H54 (cell line): Measurements from ENCODE around the gene CYP3A5.
"Not testable (repeated sequence)": the region's sequence is repeated elsewhere in the genome, so short reads cannot be mapped to it uniquely, and the experiment has no call there.

ENCODE experiments used
- DNase-seq: peaks from one replicate; pipeline ENCODE4 v3.0.0; 2011; ENCODE audit warnings: low spot score, mixed read lengths; ENCODE audit not compliant: insufficient read length
- FAIRE-seq: peaks from 3 replicates; lab custom pipeline; 2011; peaks lifted over from hg19 to GRCh38; lab: Jason Lieb, UNC
- POLR2A ChIP-seq: IDR thresholded peaks from 2 replicates; pipeline ENCODE4 v1.6.1; 2011; ENCODE audit warnings: low read depth, mild to moderate bottlenecking, low read length

The CYP3A5 gene

DNA sequence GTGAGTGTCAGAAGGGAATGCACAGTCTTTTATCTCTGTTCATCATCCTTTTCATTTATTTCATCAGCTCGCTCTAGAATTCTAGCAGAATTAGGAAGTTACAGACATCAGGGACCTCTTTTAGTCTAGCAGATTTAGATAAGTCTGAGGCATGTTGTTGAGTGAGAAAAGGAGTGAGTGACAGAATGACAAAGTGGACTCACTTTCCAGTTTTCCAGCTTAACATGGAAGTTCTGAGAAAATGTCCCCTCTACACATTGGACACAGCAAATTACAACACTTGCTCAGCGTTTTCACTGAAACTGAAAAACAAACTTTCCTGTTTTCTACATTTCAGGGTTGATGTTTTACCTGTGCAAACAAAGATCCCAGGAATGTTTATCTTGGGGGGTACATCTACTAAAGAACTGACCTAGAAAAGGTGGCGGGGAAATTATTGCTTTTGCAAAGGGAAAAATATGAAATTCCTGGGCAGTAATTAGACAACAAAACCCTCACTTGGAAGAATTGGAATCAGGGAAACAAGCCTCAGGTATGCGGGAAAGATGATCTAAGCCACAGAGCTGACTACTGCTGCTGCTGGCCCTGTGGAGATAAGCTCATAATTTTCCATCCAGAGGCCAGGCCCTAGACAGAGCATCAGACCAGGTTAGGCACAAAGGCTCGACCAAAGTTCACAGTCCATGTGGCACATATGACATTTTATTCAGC is 14.6 kb upstream of the CYP3A5 start:
- FAIRE-seq (no peak), DNase-seq (no peak)
- no peak for TF ChIP-seq POLR2A

DNA sequence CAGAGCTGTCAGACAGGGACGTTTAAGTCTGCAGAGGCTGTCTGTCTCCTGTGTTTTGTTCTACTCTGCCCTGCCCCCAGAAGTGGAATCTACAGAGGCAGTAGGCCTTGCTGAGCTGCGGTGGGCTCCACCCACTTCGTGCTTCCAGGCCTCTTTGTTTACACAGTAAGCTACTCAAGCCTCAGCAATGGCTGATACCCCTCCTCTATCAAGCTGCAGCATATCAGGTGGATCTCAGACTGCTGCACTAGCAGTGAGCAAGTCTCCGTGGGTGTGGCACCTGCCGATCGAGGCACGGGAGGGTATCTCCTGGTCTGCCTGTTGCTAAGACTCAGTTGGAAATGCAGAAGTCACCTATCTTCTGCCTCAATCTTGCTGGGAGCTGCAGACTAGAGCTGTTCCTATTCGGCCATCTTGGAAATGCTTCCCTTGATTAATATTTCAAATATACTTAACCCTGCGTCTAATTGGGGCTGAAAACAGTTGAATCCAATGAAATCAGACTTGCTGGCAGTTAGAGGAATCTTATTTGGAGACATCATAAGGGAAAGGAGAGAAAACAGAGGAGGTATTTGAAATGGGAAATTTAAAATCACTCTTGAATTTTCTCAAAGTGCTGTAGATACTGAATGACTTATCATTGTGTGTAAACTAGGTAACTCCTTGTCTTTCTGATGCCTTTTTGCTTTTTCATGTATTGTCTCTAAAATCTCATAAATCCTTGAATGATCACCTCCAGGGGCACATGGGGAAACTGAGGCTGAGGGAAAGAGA is 13.8 kb upstream of the CYP3A5 start:
- TF ChIP-seq POLR2A, result no peak
- FAIRE-seq (no peak), DNase-seq (no peak)

DNA sequence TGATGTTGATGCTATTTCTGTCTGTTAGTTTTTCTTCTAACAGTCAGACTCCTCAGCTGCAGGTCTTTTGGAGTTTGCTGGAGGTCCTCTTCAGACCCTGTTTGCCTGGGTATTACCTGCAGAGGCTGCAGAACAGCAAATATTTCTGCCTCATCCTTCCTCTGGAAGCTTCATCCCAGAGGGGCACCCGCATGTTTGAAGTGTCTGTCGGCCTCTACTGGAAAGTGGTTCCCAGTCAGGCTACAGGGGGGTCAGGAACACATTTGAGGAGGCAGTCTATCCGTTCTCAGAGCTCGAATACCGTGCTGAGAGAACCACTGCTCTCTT is 13.3 kb upstream of the CYP3A5 start:
- no peak for TF ChIP-seq POLR2A
- no peak for FAIRE-seq
- DNase-seq, result no peak

DNA sequence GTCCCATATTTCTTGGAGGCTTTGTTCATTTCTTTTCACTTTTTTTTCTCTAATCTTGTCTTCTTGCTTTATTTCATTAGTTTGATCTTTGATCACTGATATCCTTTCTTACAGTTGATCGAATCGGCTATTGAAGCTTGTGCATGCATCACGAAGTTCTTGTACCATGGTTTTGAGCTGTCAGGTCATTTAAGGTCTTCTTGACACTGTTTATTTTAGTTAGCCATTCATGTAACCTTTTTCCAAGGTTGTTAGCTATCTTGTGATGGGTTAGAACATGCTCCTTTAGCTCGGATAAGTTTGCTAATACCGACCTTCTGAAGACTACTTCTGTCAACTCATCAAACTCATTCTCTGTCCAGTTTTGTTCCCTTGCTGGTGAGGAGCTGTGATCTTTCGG is 12.8 kb upstream of the CYP3A5 start:
- FAIRE-seq, DNase-seq: not testable (repeated sequence)

DNA sequence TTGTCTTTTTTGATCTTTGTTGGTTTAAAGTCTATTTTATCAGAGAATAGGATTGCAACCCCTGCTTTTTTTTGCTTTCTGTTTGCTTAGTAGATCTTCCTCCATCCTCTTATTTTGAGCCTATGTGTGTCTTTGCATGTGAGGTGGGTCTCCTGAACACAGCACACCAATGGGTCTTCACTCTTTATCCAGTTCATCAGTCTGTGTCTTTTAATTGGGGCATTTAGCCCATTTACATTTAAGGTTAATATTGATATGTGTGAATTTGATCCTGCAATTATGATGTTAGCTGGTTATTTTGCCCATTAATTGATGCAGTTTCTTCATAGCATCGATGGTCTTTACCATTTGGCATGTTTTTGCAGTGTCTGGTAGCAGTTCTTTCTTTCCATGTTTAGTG is 11.9 kb upstream of the CYP3A5 start:
- not testable (repeated sequence) for FAIRE-seq, DNase-seq

DNA sequence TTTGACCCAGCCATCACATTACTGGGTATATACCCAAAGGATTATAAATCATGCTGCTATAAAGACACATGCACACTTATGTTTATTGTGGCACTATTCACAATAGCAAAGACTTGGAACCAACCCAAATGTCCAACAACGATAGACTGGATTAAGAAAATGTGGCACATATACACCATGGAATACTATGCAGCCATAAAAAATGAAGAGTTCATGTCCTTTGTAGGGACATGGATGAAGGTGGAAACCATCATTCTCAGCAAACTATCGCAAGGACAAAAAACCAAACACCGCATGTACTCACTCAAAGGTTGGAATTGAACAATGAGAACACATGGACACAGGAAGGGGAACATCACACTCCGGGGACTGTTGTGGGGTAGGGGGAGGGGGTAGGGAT is 11.1 kb upstream of the CYP3A5 start:
- not testable (repeated sequence) for FAIRE-seq, DNase-seq

DNA sequence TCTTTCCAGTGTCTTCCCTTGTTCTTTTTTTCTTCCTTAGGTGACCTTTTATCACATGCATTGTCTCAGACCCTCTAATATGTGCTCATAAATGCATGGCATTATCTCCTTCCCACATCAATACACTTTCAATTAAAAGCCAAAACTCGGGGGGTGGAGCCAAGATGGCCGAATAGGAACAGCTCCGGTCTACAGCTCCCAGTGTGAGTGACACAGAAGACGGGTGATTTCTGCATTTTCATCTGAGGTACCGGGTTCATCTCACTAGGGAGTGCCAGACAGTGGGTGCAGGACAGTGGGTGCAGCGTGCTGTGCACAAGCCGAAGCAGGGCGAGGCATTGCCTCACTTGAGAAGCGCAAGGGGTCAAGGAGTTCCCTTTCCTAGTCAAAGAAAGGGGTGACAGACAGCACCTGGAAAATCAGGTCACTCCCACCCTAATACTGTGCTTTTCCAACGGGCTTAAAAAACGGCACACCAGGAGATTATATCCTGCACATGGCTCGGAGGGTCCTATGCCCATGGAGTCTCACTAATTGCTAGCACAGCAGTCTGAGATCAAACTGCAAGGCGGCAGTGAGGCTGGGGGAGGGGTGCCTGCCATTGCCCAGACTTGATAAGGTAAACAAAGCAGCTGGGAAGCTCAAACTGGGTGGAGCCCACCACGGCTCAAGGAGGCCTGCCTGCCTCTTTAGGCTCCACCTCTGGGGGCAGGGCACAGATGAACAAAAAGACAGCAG is 6.2 kb upstream of the CYP3A5 start:
- DNase-seq, FAIRE-seq: not testable (repeated sequence)

DNA sequence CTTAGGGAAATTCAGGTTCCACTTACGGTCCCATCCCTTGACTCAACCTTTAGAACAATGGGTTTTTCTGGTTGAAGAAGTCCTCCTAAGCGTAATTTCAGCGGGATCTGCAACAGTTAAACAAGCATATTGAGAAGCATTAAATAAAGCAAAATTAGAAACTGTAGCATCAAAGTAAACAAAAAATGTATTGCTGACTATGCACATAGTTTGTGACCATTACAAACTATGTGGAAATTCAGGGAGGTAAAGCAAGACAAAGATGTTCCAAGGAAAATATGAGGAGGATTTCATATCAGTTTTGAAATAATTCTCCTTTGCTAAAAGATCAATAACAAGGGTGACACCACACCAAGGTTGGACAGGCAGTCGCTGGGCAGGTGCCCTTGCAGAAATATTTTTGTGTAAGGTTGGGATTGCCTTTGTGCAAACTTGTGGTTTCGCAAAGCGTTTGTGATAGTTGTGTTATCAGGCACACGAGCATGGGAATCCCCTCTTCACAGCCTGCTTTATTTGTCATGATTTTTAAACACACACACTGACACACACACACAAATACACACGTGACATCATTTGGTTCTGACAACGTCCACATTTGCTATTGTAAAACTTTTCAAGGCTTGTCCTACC is 5.4 kb upstream of the CYP3A5 start:
- TF ChIP-seq POLR2A, result no peak
- FAIRE-seq (no peak), DNase-seq (no peak)

DNA sequence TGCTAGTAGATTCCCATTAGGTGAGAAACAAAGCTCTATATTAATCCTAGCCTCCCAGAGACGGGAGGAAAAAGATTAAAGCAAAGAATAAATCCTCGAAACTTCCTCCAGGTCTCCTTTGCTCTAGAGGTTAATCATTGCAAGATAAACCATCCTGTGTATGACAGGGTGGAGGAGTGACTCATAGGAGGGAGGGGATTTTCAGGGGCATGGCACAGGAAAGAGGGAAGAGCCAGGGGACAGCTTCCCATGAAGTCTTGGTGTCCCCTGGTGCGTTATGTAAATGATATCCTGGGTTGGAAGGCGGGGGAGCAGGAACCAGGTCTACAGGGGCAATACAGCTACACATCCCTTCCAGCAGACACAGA is 780 bp downstream of the CYP3A5 start:
- no peak for TF ChIP-seq POLR2A
- DNase-seq (peak; percentile 70), FAIRE-seq (peak; percentile 57)

DNA sequence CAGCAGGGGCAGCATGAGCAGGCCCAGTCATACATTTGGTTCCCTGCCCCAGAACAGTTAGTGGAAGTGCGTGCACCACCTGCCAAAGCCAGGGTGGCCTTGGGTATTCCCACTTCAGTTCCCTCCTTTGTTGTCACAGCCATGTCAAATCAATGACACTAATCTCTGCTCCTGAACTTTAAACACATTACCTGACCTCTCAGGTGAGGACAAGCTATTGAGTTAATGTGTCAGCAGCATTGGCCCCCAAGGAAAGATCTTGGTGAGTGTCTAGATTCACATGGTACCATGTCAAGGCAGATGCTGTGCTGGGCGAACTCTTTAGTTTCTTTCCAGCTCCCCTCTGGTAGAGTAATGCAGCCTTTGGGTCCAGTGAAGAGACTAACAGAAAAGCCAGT is 2.1 kb downstream of the CYP3A5 start:
- TF ChIP-seq POLR2A, result no peak
- DNase-seq (no peak), FAIRE-seq (no peak)

DNA sequence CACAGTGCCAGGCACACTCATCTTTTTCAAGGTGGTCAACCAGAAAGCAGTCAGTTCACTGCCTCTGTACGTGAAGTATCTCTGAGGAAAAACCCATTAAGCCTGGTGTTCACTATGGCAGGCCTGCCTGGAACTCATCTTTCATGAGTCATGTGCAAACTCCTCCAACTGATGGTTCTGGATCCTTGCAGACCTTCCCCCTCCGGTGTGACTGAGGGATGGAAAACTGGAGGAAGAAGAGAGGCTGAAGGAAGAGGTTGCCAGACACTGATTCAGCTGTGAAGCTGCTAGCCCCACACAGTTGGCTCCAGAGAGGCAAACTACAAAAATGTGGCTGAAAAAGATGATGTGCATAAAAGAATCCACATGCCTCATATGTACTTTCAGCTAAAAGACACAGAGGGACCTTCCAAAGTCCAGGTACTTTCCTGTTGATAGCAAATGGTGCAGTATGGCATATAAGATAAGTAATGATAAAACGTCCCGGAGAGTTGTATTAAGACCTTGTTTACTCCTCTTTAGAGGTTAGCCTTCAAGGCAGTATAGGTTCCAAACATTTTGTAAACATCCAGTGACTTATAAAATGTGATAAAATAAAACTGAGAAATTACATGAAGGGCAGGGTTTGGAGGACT is 2.7 kb downstream of the CYP3A5 start:
- TF ChIP-seq POLR2A, result no peak
- DNase-seq, result no peak
- no peak for FAIRE-seq

DNA sequence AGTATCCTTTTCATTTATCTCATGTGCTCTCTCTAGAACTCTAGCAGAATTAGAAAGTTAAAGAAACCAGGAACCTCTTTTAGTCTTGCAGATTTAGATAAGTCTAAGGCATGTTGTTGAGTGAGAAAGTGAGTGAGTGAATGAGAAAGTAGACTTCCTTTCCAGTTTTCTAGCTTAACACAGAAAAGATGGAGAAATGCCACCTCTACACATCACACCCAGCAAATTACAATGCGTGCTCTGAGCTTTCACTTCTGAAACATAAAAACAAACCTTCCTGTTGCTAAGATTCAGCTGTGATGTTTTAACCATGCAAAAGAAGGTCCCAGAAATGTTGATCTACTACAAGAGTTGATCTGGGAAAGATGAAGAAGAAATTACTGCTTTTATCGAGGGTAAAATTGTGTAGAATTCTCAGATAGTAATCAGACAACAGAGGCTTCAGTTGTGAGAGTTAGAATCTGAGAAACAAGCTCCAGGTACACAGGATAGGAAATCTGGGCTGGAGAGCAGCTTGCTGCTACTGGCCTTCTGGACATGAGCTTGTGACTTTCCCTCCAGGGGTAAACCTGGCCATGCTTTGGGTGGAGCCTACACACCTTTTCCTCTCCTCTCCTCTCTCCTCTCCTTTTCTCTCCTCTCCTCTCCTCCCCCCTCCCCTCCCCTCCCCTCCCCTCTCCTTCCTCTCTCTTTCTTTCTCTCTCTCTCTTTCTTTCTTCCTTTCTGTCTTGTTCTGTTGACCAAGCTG is 4.6 kb downstream of the CYP3A5 start:
- no peak for FAIRE-seq
- TF ChIP-seq POLR2A, result no peak
- no peak for DNase-seq

DNA sequence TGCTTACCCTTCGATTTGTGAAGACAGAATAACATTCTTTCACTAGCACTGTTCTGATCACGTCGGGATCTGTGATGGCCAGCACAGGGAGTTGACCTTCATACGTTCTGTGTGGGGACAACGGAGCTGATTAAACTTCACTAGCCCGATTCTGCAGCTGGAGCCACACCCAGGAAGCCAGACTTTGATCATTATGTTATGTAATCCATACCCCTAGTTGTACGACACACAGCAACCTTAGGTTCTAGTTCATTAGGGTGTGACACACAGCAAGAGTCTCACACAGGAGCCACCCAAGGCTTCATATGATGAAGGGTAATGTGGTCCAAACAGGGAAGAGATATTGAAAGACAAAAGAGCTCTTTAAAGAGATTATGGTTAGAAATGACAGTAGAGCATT is 7.2 kb downstream of the CYP3A5 start:
- FAIRE-seq, result no peak
- TF ChIP-seq POLR2A, result no peak
- no peak for DNase-seq
